T-cell (primary cell): ENCODE data around the gene OPHN1. TPM values are rescaled to one million over a fixed set of nuclear protein-coding genes. Genes with fewer than 3 reads are reported as not detected.

Source experiments
- ATAC-seq, 4 experiments: fragments of 200-7000 bp in 3 of 4; fragments of 150-1000 bp in 1 of 4; cut with Tn5 transposase; replicated peaks in 1 of 4; 1 replicate in 3 of 4; 2 replicates in 1 of 4; pipeline ENCODE4 v1.10.0; 2021; ENCODE audit warnings: moderate library complexity in 3 of 4, mild to moderate bottlenecking in 2 of 4, moderate number of reproducible peaks in 1 of 4
- CTCF ChIA-PET, 2 donors: fragments of 300-600 bp; sonication (Branson Sonifier 250); formaldehyde crosslinking; loops; one replicate each; lab custom pipeline; 2022; ENCODE audit warnings: antibody characterized with exemption in 2 of 2; lab: Charles Lee
- POLR2A ChIA-PET, 2 donors: fragments of 300-600 bp; sonication (Branson Sonifier 250); formaldehyde crosslinking; loops; one replicate each; lab custom pipeline; 2022; ENCODE audit warnings: antibody characterized with exemption in 2 of 2; lab: Charles Lee
- DNase-seq, 35 experiments: peaks; one replicate each; pipeline versions ENCODE4 v3.0.0 to v3.0.0-alpha.2; 2013 to 2023
- H3K27ac ChIP-seq: one replicate; pipeline ENCODE4 v1.5.1; 2013; ENCODE audit warnings: low read length
- H3K27me3 ChIP-seq, 2 experiments: replicated peaks in 1 of 2; 1 replicate in 1 of 2; 2 replicates in 1 of 2; pipeline versions ENCODE4 v1.6.1 to v1.7.0; 2013; ENCODE audit warnings: low read length in 1 of 2, mixed read lengths in 1 of 2; ENCODE audit not compliant: control insufficient read depth in 2 of 2, insufficient read depth in 2 of 2; ENCODE audit errors: extremely low read depth in 1 of 2
- H3K36me3 ChIP-seq, 2 donors: 1 replicate in 1 of 2; 2 replicates in 1 of 2; pipeline versions ENCODE4 v1.6.1 to v1.7.0; 2013; ENCODE audit warnings: low read length in 1 of 2; ENCODE audit not compliant: control insufficient read depth in 2 of 2, insufficient read depth in 1 of 2; ENCODE audit errors: extremely low read depth in 1 of 2
- H3K4me1 ChIP-seq, 2 experiments: 1 replicate in 1 of 2; 2 replicates in 1 of 2; pipeline versions ENCODE4 v1.6.1 to v1.7.0; 2013; ENCODE audit warnings: low read length in 2 of 2, mixed read lengths in 1 of 2; ENCODE audit not compliant: insufficient read depth in 2 of 2, control insufficient read depth in 1 of 2; ENCODE audit errors: extremely low read depth in 1 of 2
- H3K4me3 ChIP-seq, 2 donors: 1 replicate in 1 of 2; 2 replicates in 1 of 2; pipeline versions ENCODE4 v1.5.1 to v1.7.0; 2013; ENCODE audit warnings: mild to moderate bottlenecking in 2 of 2, low read length in 1 of 2, moderate library complexity in 1 of 2; ENCODE audit not compliant: control insufficient read depth in 1 of 2; ENCODE audit errors: extremely low read depth in 1 of 2
- H3K9me3 ChIP-seq: 2 replicates; pipeline ENCODE4 v1.7.0; 2013
- H3K27ac Mint-ChIP-seq, 2 donors: one replicate each; pipeline ENCODE4 v1.8.0; 2020 to 2021; ENCODE audit warnings: mild to moderate bottlenecking in 2 of 2, mixed read lengths in 2 of 2
- H3K27me3 Mint-ChIP-seq, 2 donors: one replicate each; pipeline ENCODE4 v1.8.0; 2021 to 2022; ENCODE audit warnings: mixed read lengths in 2 of 2
- H3K36me3 Mint-ChIP-seq: one replicate; pipeline ENCODE4 v1.8.0; 2021; ENCODE audit warnings: mixed read lengths
- H3K4me1 Mint-ChIP-seq, 3 donors: one replicate each; pipeline ENCODE4 v1.8.0; 2020 to 2022; ENCODE audit warnings: mixed read lengths in 3 of 3, mild to moderate bottlenecking in 1 of 3
- H3K4me3 Mint-ChIP-seq, 3 donors: one replicate each; pipeline ENCODE4 v1.8.0; 2020 to 2022; ENCODE audit warnings: mild to moderate bottlenecking in 3 of 3, mixed read lengths in 3 of 3, moderate library complexity in 3 of 3
- H3K9me3 Mint-ChIP-seq, 3 donors: one replicate each; pipeline ENCODE4 v1.8.0; 2020 to 2022; ENCODE audit warnings: mixed read lengths in 3 of 3
- WGBS: methylation state at CpG from one replicate; pipeline ENCODE4 v1.1.5; 2013; ENCODE audit warnings: missing lambda C conversion rate; ENCODE audit not compliant: insufficient coverage; 5-methylcytosine and 5-hydroxymethylcytosine counted together
- total RNA-seq, 35 experiments: library from RNA in 6 of 35; stranded (reverse) in 6 of 35; fragments of 120-200 nt in 1 of 35; gene quantifications; one replicate each; pipeline versions ENCODE4 v1.2.1 to v1.2.4 and lab custom pipeline; 2013 to 2026

Gene OPHN1
- total RNA-seq, 5 donors from 2014 or later (not counting 1 experiment from before 2014, with no cell fraction given) = 0.07 to 0.25 (median 0.15) TPM

GRCh38 chrX:68462197-68462596 lies 28.9 kb upstream of the OPHN1 start:
- H3K36me3 ChIP-seq = no peaks in the 10 kb centered on the region
- no peak overlapping the region for H3K4me3 ChIP-seq
- no peaks in the 10 kb centered on the region for H3K27me3 ChIP-seq
- H3K27me3 Mint-ChIP-seq = peaks cover 0 to 13% of the 10 kb centered on the region in 2 donors
- peaks cover 0 to 3% (median 0%) of the 10 kb centered on the region in 3 donors for H3K4me1 Mint-ChIP-seq
- DNase-seq = no peak
- ATAC-seq = no peak
- ChIA-PET POLR2A (no interaction called here), CTCF (interaction anchor here (0.7 to 1.5 kb wide), 2 partner anchors 266 to 737 kb away, joined by 4 read pairs; no protein-coding TSS in a partner anchor)
- H3K4me3 Mint-ChIP-seq = no peak overlapping the region
- no peaks in the 10 kb centered on the region for H3K9me3 ChIP-seq
- H3K27ac ChIP-seq = no peak overlapping the region
- H3K27ac Mint-ChIP-seq = no peak overlapping the region
- H3K9me3 Mint-ChIP-seq = no peaks in the 10 kb centered on the region
- no peaks in the 10 kb centered on the region for H3K36me3 Mint-ChIP-seq
- H3K4me1 ChIP-seq = no peaks in the 10 kb centered on the region
- 86% methylated on average over 4 of the region's 8 CpGs for WGBS

GRCh38 chrX:68461576-68461975 lies 28.3 kb upstream of the OPHN1 start:
- CTCF ChIA-PET = no interaction called here
- Mint-ChIP-seq H3K9me3 (no peaks in the 10 kb centered on the region), H3K27me3 (peaks cover 0 to 11% of the 10 kb centered on the region in 2 donors), H3K4me1 (peaks cover 0 to 3% (median 0%) of the 10 kb centered on the region in 3 donors), H3K27ac (no peak overlapping the region), H3K4me3 (no peak overlapping the region), H3K36me3 (no peaks in the 10 kb centered on the region)
- ATAC-seq (no peak), DNase-seq (no peak)
- no peak overlapping the region for H3K27ac ChIP-seq
- H3K4me1 ChIP-seq = no peaks in the 10 kb centered on the region
- no peak overlapping the region for H3K4me3 ChIP-seq
- POLR2A ChIA-PET = no interaction called here
- no peaks in the 10 kb centered on the region for H3K27me3 ChIP-seq
- H3K36me3 ChIP-seq = no peaks in the 10 kb centered on the region
- H3K9me3 ChIP-seq = no peaks in the 10 kb centered on the region

GRCh38 chrX:68461093-68461492 lies 27.8 kb upstream of the OPHN1 start:
- Histone ChIP-seq H3K9me3 (no peaks in the 10 kb centered on the region), H3K27me3 (no peaks in the 10 kb centered on the region), H3K27ac (no peak overlapping the region), H3K4me1 (no peaks in the 10 kb centered on the region), H3K36me3 (no peaks in the 10 kb centered on the region), H3K4me3 (no peak overlapping the region)
- H3K9me3 Mint-ChIP-seq = no peaks in the 10 kb centered on the region
- WGBS = 39% methylated on average over 2 of the region's 6 CpGs
- no peaks in the 10 kb centered on the region for H3K36me3 Mint-ChIP-seq
- POLR2A ChIA-PET = no interaction called here
- no peak overlapping the region for H3K4me3 Mint-ChIP-seq
- ATAC-seq = no peak
- CTCF ChIA-PET = no interaction called here
- H3K27ac Mint-ChIP-seq = no peak overlapping the region
- H3K4me1 Mint-ChIP-seq = peaks cover 0 to 3% (median 0%) of the 10 kb centered on the region in 3 donors
- peaks cover 0 to 8% of the 10 kb centered on the region in 2 donors for H3K27me3 Mint-ChIP-seq
- no peak for DNase-seq

GRCh38 chrX:68455151-68455510 lies 21.8 kb upstream of the OPHN1 start:
- no peak overlapping the region for H3K27ac ChIP-seq
- no peaks in the 10 kb centered on the region for H3K27me3 ChIP-seq
- WGBS = no CpG with 5 or more reads among the region's 4 CpGs
- no peak overlapping the region for H3K4me3 Mint-ChIP-seq
- ATAC-seq (no peak), DNase-seq (no peak)
- peaks cover 0 to 3% of the 10 kb centered on the region in 2 donors for H3K27me3 Mint-ChIP-seq
- H3K36me3 ChIP-seq = no peaks in the 10 kb centered on the region
- no peak overlapping the region for H3K4me3 ChIP-seq
- ChIA-PET CTCF (no interaction called here), POLR2A (no interaction called here)
- no peaks in the 10 kb centered on the region for H3K4me1 ChIP-seq
- H3K27ac Mint-ChIP-seq = no peak overlapping the region
- no peaks in the 10 kb centered on the region for H3K36me3 Mint-ChIP-seq
- H3K9me3 ChIP-seq = no peaks in the 10 kb centered on the region
- H3K4me1 Mint-ChIP-seq = no peaks in the 10 kb centered on the region
- no peaks in the 10 kb centered on the region for H3K9me3 Mint-ChIP-seq

- H3K27ac Mint-ChIP-seq = no peak overlapping the region
- no peaks in the 10 kb centered on the region for H3K9me3 ChIP-seq
- no peaks in the 10 kb centered on the region for H3K4me1 ChIP-seq
- ChIA-PET POLR2A (no interaction called here), CTCF (no interaction called here)
- no peaks in the 10 kb centered on the region for H3K27me3 ChIP-seq
- no peaks in the 10 kb centered on the region for H3K27me3 Mint-ChIP-seq
- no peak for DNase-seq
- no peak overlapping the region for H3K27ac ChIP-seq
- H3K36me3 ChIP-seq = no peaks in the 10 kb centered on the region
- no peaks in the 10 kb centered on the region for H3K4me1 Mint-ChIP-seq
- H3K4me3 ChIP-seq = no peak overlapping the region
- no CpG with 5 or more reads among the region's 8 CpGs for WGBS
- no peaks in the 10 kb centered on the region for H3K36me3 Mint-ChIP-seq
- no peaks in the 10 kb centered on the region for H3K9me3 Mint-ChIP-seq
- no peak overlapping the region for H3K4me3 Mint-ChIP-seq
- no peak for ATAC-seq
Observed at GRCh38 chrX:68454476-68455150, 21.3 kb upstream of the OPHN1 start.

- Mint-ChIP-seq H3K4me3 (no peak overlapping the region), H3K9me3 (no peaks in the 10 kb centered on the region), H3K36me3 (no peaks in the 10 kb centered on the region), H3K27ac (no peak overlapping the region), H3K27me3 (peaks cover 3 to 4% of the 10 kb centered on the region in 2 donors), H3K4me1 (no peaks in the 10 kb centered on the region)
- H3K27ac ChIP-seq = no peak overlapping the region
- peaks cover 0 to 5% of the 10 kb centered on the region in 2 experiments for H3K27me3 ChIP-seq
- no peak overlapping the region for H3K4me3 ChIP-seq
- WGBS = no CpG with 5 or more reads among the region's 8 CpGs
- DNase-seq = no peak
- H3K36me3 ChIP-seq = no peaks in the 10 kb centered on the region
- H3K4me1 ChIP-seq = no peaks in the 10 kb centered on the region
- no peak for ATAC-seq
- ChIA-PET CTCF (interaction anchor here in 1 of 2 donors (0.6 kb wide), 1 partner anchor 857 kb away, joined by 3 read pairs; no protein-coding TSS in a partner anchor), POLR2A (no interaction called here)
- H3K9me3 ChIP-seq = no peaks in the 10 kb centered on the region
Observed at GRCh38 chrX:68451720-68452119, 18.4 kb upstream of the OPHN1 start.
